ENCODE data around the gene IQCK. TPM values are rescaled to one million over a fixed set of nuclear protein-coding genes. Genes with fewer than 3 reads are reported as not detected.

The IQCK gene
- total RNA-seq, 1 donor from 2014 or later = 3.2 TPM

- no peak overlapping the region for H3K4me3 Mint-ChIP-seq
- H3K36me3 Mint-ChIP-seq (ENCODE audit: low read depth) = no peaks in the 10 kb centered on the region
- POLR2A ChIA-PET = no interaction called here
- H3K4me1 Mint-ChIP-seq = peaks cover 27% of the 10 kb centered on the region
- no peak overlapping the region for H3K27ac Mint-ChIP-seq
- peaks cover 25% of the 10 kb centered on the region for H3K27me3 Mint-ChIP-seq
- CTCF ChIA-PET = interaction anchor here (0.6 to 6.4 kb wide), 5 partner anchors 9 to 354 kb away, joined by 3 to 47 read pairs (median 5); partner anchors contain the start of gene VPS35L
- H3K9me3 Mint-ChIP-seq = peaks cover 2% of the 10 kb centered on the region
- DNase-seq = no peak
- TF ChIP-seq, protein P1, sequence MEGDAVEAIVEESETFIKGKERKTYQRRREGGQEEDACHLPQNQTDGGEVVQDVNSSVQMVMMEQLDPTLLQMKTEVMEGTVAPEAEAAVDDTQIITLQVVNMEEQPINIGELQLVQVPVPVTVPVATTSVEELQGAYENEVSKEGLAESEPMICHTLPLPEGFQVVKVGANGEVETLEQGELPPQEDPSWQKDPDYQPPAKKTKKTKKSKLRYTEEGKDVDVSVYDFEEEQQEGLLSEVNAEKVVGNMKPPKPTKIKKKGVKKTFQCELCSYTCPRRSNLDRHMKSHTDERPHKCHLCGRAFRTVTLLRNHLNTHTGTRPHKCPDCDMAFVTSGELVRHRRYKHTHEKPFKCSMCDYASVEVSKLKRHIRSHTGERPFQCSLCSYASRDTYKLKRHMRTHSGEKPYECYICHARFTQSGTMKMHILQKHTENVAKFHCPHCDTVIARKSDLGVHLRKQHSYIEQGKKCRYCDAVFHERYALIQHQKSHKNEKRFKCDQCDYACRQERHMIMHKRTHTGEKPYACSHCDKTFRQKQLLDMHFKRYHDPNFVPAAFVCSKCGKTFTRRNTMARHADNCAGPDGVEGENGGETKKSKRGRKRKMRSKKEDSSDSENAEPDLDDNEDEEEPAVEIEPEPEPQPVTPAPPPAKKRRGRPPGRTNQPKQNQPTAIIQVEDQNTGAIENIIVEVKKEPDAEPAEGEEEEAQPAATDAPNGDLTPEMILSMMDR (IDR thresholded peaks at IDR 0.05) = no peak
- ATAC-seq (ENCODE audit: low read depth) = no peak
- intact Hi-C loops (cut with micrococcal nuclease) = loop anchor here (5.0 kb wide), 2 partner anchors 367 to 502 kb away; partner anchors contain the start of genes CCP110 and GDE1
Measured at GRCh38 chr16:19888834-19889233, 170.8 kb downstream of the IQCK start.

GRCh38 chr16:19890901-19891300 is 172.8 kb downstream of the IQCK start:
- POLR2A ChIA-PET = no interaction called here
- H3K9me3 Mint-ChIP-seq = peaks cover 2% of the 10 kb centered on the region
- DNase-seq (no peak), ATAC-seq (ENCODE audit: low read depth) (no peak)
- H3K4me3 Mint-ChIP-seq = no peak overlapping the region
- H3K27ac Mint-ChIP-seq = no peak overlapping the region
- intact Hi-C loops (cut with micrococcal nuclease) = no loop called here
- peaks cover 15% of the 10 kb centered on the region for H3K27me3 Mint-ChIP-seq
- TF ChIP-seq, protein P1 (IDR thresholded peaks at IDR 0.05) = no peak
- peaks cover 11% of the 10 kb centered on the region for H3K4me1 Mint-ChIP-seq
- CTCF ChIA-PET = no interaction called here
- H3K36me3 Mint-ChIP-seq (ENCODE audit: low read depth) = no peaks in the 10 kb centered on the region

GRCh38 chr16:19892902-19893301 is 174.8 kb downstream of the IQCK start:
- TF ChIP-seq, protein P1 (IDR thresholded peaks at IDR 0.05) = no peak
- no peak overlapping the region for H3K27ac Mint-ChIP-seq

GRCh38 chr16:19894586-19894985 is 176.5 kb downstream of the IQCK start:
- peaks cover 2% of the 10 kb centered on the region for H3K9me3 Mint-ChIP-seq
- H3K4me1 Mint-ChIP-seq = no peaks in the 10 kb centered on the region
- ChIA-PET POLR2A (no interaction called here), CTCF (no interaction called here)
- H3K36me3 Mint-ChIP-seq (ENCODE audit: low read depth) = no peaks in the 10 kb centered on the region
- intact Hi-C loops (cut with micrococcal nuclease) = no loop called here
- no peak overlapping the region for H3K27ac Mint-ChIP-seq
- H3K27me3 Mint-ChIP-seq = peaks cover 22% of the 10 kb centered on the region
- DNase-seq = no peak
- TF ChIP-seq, protein P1 (IDR thresholded peaks at IDR 0.05) = no peak
- H3K4me3 Mint-ChIP-seq = no peak overlapping the region
- no peak for ATAC-seq (ENCODE audit: low read depth)

More at GRCh38 chr16:19892902-19893301, 174.8 kb downstream of the IQCK start:
- peaks cover 4% of the 10 kb centered on the region for H3K4me1 Mint-ChIP-seq
- DNase-seq (no peak), ATAC-seq (ENCODE audit: low read depth) (no peak)
- CTCF ChIA-PET = no interaction called here
- intact Hi-C loops (cut with micrococcal nuclease) = no loop called here
- H3K9me3 Mint-ChIP-seq = peaks cover 2% of the 10 kb centered on the region
- POLR2A ChIA-PET = no interaction called here
- H3K4me3 Mint-ChIP-seq = no peak overlapping the region
- no peaks in the 10 kb centered on the region for H3K36me3 Mint-ChIP-seq (ENCODE audit: low read depth)
- peaks cover 13% of the 10 kb centered on the region for H3K27me3 Mint-ChIP-seq

GRCh38 chr16:19896951-19897350 is 178.9 kb downstream of the IQCK start:
- Mint-ChIP-seq H3K4me1 (no peaks in the 10 kb centered on the region), H3K27ac (no peak overlapping the region), H3K9me3 (no peaks in the 10 kb centered on the region), H3K27me3 (peaks cover 21% of the 10 kb centered on the region), H3K4me3 (no peak overlapping the region), H3K36me3 (ENCODE audit: low read depth) (no peaks in the 10 kb centered on the region)
- ChIA-PET POLR2A (no interaction called here), CTCF (no interaction called here)
- intact Hi-C loops (cut with micrococcal nuclease) = no loop called here
- ATAC-seq (ENCODE audit: low read depth) = no peak
- TF ChIP-seq, protein P1 (IDR thresholded peaks at IDR 0.05) = no peak
- no peak for DNase-seq
